Measurements from ENCODE around the gene HMCN2.

DNA sequence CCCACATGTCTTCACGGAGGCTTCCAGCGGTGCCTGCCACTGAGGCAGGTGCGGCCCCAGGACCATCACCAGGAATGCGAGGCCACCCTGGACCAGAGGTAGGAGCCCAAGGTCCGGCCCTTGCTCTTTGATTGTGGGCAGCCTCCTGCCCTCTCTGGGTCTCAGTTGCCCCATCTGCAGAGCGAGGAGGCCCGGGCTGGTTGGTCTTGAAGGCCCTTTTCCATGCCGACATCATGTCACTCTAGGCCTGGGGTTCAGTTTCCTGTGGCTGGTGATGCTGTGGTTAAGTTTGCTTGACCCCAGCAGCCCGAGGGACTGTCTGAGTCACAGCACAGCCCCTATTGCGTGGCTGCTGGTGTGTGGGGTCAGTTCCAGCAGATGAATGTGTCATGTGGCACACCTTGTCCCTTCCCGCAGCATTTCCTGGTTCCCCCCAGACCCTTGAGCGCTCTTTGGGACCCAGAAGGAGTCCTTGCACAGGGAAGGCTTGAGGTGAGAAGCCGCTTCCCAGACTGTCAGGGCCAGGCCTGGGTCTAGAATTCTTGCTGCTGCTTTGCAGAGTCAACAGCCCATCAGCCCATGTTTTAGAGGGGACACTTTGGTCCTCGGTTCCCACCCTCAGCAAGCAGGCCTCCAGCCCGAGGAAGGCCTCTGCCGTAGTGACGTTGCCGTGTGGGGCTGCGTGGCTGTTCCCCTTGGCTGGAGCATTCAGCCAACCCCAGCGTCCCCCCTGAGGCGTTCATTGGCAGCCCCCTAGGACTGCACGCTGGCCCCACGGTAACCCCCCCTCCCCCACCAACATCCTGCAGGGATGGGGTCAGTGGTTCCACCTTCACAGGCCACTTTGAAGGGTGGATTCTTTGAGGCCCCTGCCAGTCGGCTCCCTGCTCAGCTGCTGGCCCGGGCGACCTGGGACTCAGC is 31.0 kb upstream of the HMCN2 start:
- TF ChIP-seq, protein P1, sequence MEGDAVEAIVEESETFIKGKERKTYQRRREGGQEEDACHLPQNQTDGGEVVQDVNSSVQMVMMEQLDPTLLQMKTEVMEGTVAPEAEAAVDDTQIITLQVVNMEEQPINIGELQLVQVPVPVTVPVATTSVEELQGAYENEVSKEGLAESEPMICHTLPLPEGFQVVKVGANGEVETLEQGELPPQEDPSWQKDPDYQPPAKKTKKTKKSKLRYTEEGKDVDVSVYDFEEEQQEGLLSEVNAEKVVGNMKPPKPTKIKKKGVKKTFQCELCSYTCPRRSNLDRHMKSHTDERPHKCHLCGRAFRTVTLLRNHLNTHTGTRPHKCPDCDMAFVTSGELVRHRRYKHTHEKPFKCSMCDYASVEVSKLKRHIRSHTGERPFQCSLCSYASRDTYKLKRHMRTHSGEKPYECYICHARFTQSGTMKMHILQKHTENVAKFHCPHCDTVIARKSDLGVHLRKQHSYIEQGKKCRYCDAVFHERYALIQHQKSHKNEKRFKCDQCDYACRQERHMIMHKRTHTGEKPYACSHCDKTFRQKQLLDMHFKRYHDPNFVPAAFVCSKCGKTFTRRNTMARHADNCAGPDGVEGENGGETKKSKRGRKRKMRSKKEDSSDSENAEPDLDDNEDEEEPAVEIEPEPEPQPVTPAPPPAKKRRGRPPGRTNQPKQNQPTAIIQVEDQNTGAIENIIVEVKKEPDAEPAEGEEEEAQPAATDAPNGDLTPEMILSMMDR (conservative IDR thresholded peaks at IDR 0.05; ENCODE audit: low read length): no peak
- TF ChIP-seq EZH2phosphoT487 (IDR thresholded peaks at IDR 0.05; ENCODE audit: borderline replicate concordance): no peak
